ENCODE measurements around the gene MTHFR.
A peak's percentile ranks its signal among the peaks of the same experiment; 100 is the strongest.
"Not testable (repeated sequence)": the region's sequence is repeated elsewhere in the genome, so short reads cannot be mapped to it uniquely, and the experiment has no call there.

Gene MTHFR

DNA sequence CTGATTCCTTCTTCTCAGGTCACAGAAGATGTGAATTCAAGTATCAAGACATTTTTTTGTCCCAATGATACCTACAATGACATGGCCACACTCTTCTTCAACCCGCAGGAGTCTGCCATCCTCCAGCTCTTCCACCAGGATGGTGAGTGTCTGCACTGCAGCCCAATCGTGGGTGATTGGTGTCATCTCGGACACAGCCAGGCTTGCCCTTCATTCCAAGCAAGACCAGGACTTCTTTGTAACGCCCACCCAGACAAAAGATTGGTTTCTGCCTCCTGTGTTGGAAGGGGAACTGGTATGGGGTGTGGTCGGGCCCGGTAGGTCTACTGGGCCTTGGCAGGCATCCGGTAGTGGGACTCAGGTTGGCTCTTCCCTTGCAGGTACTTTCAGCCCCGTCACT, 27.7 kb upstream of the MTHFR start:
- no peak for DNase-seq (ENCODE audit: low read depth)

DNA sequence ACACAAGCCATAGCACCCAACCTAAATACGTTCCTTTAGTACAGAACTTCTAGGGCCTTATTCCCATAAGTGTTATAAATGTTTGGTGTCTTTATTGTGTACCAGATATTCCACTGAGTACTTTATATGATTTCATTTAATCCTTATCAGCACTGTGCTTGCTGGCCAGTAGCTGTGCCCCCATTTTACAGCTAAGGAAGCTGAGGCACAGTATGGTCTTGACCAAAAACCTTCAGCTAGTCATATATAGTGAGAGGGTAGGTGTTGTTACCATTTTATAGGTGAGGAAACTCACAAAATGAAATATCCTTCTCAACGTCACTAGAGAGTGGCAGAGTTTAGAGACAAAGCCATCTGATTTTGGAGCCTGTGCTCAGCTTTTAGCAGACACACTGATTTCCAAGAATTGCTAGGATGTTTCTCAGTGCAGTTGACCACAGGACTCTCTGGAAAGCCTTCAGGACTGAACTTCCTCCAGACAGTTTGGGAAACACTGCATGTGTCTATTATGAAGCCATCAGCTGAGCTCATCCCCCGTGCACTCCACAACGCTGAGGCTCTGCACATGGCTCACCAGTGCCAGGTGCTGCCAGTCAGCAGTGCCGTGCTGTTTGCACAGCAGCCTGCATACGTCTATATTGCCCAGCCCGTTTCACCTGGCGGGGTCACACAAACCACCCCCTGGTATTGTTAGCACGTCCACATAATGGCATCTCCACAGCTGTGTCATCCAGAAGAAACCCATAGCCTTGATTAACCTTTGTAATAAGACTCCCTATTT, 26.4 kb upstream of the MTHFR start:
- DNase-seq (ENCODE audit: low read depth): no peak

DNA sequence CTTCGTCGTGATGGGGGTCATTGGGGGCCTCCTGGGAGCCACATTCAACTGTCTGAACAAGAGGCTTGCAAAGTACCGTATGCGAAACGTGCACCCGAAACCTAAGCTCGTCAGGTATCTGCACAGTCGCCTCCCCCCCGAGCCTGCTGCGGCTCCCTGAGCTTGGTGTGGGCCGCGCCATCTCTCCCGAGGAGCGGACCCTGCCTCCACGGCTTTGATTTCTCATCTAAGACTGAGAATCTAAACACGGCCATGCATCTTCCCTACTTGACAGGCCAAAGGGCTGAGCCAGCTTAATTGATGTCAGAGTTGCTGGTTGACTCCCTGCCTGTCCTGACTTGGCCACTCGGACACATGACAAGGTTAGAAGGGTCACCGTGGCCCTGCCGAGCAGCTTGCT, 22.7 kb upstream of the MTHFR start:
- no peak for DNase-seq (ENCODE audit: low read depth)

DNA sequence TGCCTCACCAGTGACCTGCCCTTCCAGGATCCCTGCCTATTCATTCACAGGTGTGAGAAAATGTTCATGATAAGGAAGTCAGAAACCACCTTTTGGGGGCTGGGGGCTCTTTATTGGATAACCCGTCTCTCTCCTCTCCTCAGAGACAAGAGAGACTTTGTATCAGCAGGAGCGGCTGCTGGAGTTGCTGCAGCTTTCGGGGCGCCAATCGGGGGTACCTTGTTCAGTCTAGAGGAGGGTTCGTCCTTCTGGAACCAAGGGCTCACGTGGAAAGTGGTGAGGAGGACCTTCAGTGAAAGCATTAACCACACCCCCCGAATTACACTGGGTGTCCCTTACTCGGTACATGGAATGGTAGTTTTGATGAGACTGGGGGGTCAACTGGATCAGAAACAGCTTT, 21.2 kb upstream of the MTHFR start:
- no peak for DNase-seq (ENCODE audit: low read depth)

DNA sequence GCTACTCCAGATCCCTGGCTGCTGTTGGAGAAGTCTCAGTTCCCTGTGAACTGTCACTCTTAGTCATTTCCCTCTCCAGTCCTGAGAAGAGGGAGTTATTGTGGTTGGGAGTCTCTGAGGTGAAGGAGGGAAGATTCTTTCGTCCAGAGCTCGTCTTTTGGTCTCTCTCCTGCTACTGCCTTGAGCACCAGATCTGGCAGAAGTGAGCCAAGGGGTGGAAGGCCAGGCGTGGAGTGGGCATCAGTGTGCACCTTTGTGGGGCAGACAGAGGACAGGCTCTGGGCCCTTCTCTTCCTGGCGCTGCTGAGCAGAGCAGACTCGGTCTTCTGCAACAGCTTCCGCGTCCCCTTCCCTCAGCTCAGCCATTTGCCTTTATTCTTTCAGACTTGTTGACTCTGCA, 19.4 kb upstream of the MTHFR start:
- no peak for DNase-seq (ENCODE audit: low read depth)

DNA sequence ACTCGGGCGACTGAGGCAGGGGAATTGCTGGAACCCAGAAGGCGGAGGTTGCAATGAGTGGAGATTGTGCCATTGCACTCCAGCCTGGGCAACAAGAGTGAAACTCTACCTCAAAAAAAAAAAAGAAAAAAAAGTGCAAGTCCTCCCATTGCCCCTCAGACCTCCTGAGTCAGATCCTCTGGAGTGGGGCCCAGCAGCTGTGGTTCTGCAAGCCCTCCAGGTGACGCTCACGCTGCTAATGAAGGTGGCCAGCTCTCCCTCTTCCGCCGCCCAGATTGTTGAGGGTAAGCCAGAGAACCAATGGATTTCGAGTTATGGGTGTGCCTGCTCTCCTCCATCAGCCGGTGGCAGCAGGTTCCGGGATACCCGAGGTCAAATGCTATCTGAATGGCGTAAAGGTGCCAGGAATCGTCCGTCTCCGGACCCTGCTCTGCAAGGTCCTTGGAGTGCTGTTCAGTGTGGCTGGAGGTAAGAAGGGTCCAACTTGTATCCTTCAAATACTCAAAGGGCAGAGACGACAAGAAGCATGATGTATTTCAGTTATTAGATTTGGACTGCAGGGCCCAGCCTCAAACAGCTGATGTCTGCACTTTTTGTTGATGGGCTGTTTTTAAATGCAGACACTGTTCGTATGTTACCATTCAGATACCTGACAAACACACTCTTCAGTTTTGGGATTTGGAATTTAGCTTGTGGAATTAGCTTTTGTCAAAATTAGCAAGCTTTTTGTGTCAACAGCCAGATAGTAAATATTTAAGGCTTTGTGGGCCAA, 17.8 kb upstream of the MTHFR start:
- DNase-seq (ENCODE audit: low read depth): no peak

DNA sequence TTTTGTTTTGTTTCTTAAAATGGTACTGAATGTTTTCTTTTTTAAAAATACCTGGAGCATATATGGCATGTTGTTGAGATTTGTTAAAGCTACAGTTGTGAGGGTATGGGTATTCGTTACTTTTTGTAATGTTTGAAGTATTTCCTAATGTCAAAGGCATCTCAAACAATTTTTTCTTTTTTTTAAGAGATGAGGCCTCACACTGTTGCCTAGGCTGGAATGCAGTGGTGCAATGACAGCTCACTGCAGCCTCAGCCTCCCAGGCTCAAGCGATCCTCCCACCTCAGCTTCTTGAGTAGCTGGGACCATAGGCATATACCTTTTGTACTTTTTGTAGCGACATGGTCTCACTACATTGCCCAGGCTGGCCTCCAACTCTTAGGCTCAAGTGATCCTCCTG, 16.3 kb upstream of the MTHFR start:
- no peak for DNase-seq (ENCODE audit: low read depth)

DNA sequence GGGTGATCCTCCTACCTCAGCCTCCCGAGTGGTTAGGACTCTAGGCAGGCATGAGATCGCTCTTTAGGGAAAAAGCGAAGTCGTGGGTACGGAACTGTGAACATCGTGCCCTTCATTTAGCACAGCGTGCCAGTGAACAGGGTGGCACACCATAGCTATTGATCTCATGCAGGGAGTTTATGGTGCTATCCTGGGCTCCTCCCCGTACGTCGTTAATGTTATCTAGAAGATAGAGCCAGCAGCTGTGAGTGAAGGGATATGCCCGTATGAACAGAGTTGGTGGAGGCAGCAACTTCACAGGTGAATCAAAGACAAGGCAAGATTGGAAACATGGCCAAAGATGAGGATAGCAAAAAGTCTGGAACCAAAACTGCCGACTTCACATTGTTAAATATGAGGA, 11.4 kb upstream of the MTHFR start:
- no peak for DNase-seq (ENCODE audit: low read depth)

DNA sequence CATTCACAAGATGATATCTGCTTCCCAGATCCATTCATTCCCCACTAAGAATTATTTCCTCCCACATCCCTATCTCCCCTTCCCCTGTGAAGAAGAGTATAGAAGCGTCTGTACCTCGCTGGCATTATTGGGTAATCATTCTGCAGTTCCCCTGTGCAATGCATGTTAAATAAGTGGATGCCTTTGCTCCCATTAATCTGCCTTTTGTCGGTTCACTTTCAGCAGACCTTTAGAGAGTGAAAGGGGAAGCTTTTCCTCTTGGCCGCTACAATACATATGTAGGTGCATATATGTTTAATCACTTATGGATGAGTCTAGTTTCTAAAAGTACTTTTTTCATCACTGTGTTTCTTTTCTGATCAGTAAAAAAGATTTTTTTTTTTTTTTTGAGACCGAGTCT, 7.3 kb upstream of the MTHFR start:
- no peak for DNase-seq (ENCODE audit: low read depth)

DNA sequence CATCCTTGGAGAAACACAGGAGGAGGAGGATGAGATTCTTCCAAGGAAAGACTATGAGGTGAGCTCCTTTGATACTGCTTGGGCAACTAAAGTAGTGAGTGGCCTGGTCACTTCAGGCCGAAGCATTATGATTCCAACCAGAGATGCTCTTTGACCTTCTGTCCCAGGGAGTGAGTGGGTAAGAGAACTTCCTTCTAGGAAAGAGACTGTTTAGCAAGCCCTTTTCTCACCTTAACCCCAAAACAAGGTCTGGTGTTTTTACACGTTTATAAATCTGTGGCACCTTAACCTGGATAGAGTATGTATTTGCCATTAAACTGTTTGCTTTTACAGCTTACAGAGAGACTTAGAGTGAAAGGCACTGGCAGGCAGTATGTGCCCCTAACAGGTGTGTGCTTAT, 1.4 kb upstream of the MTHFR start:
- no peak for DNase-seq (ENCODE audit: low read depth)

DNA sequence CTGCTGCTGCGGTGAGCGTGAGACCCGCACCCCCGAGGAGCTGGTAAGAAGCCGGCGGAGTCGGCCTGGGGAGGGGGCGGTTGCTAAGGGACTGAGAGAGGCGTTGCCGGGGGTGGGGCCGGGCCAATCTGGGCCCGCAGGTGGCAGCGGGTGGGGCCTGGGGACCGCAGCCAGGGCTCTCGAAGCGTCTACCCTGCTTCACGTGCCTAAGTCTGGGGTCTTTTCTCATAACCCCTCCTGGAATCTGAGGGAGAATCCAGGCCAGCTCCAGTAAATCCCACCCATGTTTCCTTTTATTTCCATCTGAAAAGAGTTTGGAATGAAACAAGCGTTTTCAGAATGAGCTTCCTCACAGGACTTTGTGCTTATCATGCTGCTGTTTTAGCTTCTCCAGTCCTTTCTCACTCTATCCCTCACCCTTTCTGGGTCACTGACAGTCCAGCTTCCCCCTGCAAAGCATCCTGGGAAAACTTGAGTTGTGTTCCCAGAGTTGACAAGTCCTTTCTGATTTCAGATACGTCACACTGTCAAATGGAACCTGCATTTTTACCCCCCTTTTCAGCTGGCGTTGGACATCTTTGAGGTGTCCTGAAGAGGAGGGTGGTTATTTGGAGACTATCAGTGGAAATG, 658 bp upstream of the MTHFR start:
- DNase-seq (ENCODE audit: low read depth): no peak

DNA sequence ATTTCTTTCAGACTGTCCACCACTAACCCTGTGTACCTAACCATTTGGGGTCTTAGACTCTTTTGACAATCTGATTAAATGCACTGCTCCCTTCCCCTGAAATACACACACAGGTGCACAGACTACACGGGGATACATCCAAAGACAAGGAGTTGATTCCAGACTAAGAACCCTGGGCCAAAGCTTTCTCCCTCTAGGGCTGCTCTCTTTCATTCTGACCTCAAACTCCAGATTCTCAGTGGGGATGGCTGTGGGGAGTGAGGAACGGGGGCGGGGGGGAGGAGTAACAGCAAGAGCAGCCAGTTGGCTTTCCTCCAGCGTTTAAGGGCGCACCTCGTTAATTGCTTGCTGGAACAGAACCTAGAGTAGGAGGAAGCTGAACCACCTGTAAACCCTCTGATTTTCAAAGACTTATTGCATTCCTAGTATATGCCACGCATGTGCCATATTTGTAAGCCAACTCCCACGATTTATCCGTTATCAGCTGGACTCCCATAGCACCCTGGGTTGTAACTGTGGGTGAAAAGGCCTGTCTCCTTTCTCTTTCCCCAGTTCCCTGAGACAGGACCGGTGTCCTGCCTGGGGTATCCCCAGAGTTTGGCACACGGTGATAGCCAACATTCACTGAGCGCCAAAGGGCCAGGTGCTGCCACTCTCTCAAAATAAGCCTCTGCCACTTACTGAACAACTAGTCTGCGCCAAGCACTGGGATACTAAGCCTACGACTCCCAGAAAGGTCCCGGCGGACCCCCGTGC, 920 bp downstream of the MTHFR start:
- DNase-seq (ENCODE audit: low read depth): no peak

DNA sequence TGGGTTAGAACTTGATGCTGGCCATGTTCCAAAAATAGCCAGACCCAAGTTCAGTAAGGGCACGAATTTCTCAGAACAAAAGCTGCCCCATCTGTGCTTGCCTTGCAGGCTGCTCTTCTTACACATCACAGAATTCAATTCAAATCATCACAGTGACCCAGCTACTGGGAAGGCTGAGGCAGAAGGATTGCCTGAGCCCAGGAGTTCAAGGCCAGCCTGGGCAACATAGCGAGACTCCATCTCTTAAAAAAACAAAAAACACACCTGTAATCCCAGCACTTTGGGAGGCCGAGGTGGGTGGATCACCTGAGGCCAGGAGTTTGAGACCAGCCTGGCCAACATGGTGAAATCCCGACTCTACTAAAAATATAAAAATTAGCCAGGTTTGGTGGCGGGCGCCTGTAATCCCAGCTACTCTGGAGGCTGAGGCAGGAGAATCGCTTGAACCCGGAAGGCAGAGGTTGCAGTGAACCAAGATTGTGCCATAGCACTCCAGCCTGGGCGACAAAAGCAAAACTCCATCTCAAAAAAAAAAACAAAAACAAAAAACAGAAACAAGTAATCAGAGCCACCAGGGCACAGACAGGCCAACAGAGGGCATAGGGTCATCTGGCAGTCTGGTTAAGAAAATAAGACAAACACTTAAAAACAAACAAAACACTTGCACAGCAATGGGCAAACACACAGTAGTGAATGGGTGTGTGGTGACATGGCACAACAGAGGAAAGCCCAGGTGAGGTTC, 1.7 kb downstream of the MTHFR start:
- not testable (repeated sequence) for DNase-seq (ENCODE audit: low read depth)

DNA sequence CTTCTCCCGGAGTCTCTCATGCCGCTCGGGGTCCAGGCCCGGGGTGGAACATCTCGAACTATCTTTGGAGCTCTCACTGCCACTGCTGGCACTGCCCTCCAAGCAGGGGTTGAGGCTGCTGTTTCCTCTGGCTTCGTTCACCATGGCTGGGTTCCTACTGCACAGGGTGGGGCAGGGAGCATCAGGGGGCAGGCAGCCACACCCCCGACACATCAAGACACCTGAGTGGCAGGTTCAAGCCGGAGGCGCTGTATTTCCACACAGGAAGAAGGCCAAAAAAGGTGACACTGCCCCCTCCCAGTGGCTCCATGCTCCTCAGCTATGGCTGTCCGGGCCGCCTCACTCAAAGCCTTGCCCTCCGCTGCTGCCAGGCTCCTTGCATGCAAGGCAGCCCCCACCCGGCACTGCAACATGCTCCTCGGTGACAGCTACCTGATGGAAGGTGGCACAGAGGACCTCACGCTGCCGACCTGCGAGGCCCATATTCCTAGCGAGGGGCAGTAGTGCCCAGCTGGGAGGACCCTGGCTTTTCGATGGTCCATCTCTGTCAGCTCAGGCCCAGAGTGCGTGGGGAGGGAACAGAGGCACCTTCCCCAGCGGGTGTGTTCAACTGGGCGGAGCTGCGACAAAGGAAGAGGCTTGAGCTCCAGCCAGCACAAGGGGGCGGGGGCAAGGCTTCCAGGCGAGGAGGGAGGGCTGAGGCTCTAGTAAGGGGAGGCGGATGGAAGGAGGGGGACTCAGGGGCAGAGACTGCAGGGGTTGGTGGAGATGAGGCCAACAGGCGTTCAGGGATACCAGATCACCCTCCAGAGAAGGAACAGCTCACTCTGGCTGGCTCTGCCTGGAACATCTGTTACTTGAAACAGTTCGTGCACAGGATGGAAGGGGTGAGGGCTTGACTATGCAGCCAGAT, 2.5 kb downstream of the MTHFR start:
- DNase-seq (ENCODE audit: low read depth): peak; percentile 45

DNA sequence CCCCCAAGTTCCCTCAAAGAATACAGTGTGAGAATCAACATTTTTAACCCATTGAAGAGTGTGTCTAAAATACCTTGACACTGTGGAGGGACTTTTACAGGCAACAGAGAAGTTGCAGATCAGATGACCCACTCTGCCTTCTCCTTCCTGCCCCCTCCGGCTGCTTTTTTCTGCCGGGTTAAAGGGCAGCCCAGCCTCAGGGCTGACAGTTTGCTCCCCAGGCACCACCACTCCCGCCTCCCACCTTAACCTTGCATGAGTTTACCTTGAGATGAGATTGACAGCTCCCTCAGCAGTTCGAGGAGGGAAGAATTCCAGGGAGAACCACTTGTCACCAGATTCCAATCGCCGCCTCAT, 3.2 kb downstream of the MTHFR start:
- no peak for DNase-seq (ENCODE audit: low read depth)

DNA sequence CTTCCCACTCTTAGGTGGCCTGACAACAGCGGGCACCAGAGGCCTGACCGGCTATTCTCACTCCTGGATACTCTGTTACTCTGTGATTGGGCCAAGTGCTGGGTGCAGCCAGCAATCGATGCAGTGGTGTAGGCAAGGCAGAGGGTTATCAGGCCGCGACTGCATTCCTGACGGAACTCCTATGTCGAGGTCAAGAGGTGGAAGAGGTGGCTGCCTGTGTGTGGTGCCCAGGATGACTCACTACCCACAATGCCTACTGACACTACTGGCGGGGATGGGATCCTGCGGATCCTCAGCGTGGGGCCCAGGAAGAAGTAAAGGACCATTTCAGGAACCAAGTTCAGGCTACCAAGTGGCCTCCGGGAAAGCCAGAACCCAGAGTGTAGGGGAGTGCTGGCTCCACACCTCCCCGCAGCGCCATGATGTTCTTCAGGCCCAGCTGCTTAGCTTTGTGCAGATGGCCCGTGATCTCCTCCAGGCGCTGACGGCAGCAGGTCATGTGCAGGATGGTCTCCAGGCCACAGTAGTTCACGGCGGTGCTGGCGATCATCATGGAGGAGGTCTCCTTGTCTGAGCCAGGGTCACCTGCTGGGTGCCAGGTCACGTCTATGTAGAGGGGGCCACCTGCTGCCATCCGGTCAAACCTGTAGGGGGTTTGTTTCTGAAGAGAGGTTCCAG, 4.9 kb downstream of the MTHFR start:
- DNase-seq (ENCODE audit: low read depth): no peak

DNA sequence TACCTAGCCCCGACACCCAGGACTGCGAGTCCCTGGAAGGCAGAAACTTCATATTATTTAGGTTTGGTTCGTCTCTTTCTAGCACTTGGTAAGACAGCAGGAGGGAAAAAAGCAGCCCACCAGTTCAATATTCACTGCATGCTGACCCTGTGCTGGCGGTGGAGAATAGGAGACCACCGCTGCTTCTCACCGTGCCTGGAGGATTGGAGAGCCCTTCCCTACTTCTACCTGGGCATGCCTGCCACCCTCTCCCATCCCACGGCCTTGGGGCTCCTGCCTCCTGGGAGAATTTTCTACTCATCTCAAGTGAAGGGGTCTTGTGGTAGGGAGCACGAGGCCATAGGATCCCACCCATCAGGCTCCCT, 5.4 kb downstream of the MTHFR start:
- no peak for DNase-seq (ENCODE audit: low read depth)

DNA sequence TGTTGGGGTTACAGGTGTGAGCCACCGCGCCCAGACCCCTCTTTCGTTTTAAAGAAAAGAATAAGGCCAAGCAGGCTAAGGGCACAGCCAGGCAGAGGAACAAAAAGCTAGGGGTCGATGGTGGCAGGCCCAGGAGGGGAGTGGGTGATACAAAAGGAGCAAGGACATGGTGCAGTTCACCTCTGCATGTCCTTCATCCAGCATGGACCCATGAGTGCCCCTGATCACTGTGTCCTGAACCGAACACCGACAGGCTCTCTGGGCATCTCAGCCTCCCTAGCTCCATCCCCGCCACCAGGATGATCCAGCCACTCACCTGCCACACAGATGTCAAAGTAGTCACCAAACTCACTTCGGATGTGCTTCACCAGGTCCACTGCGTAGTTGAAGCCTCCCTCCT, 5.9 kb downstream of the MTHFR start:
- no peak for DNase-seq (ENCODE audit: low read depth)

DNA sequence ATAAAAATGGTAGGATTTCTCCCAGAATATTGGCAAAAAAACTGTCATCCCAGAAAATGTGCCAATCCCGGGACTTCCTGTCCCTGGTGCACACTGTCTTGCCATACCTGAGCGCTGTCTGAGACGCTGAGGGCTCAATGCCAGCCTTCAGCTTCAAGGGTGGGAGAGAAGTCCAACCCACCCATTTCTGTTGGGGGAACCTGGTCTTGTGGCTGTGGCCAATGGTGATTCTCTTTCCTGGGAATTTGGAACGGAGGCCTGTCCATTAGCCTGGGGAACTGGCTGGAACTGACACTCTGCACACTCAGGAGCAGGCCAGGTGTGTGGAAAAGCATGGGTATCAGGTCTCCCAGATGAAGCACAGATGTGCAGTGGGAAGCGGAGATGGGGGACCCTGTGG, 6.7 kb downstream of the MTHFR start:
- no peak for DNase-seq (ENCODE audit: low read depth)

DNA sequence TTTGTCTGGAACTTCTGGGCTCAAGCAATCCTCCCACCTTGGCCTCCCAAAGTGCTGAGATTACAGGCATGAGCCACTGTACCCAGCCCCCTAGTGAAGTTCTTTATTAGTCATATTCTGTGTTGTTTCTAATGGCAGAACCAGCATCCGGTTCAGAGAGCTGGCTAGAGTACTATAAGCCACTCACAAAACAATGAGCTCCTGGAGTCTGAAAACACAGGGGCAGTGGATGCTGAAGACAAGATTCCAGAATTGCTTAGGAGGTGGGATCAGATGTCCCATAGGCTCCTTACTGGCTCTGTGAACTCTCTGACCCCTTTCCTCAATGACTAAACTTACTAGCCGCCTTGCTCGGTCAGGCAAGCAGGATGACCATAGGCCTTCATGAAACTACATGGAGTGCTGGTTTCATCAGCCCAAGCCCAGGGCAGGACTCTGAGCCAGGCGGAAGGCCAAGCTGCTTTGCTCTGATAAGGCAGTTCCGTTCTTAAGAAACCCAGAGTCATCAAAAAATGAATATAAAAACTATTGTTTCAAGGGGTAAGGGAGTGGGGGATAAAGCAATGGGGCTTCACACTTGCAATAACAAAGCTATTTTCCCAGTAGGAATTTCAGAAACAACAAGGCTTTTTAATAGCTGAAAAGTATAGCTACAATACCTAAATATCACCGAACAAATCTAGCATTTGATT, 8.1 kb downstream of the MTHFR start:
- DNase-seq (ENCODE audit: low read depth): no peak
